Prostate gland (tissue), 2 donors: ENCODE measurements around the gene ARHGAP32.

ENCODE experiments used
- CTCF ChIP-seq, 4 experiments: fragments of 200-600 bp in 2 of 4; fragments of 450-650 bp in 2 of 4; sonication (generic) in 2 of 4; IDR thresholded peaks; 1 replicate in 3 of 4; 2 replicates in 1 of 4; pipeline ENCODE4 v1.5.1; 2016 to 2019; ENCODE audit warnings: antibody characterized with exemption in 4 of 4, mild to moderate bottlenecking in 2 of 4, moderate library complexity in 2 of 4
- POLR2AphosphoS5 ChIP-seq: sonication (generic); formaldehyde crosslinking; IDR thresholded peaks from one replicate; pipeline ENCODE4 v1.6.1; 2017; ENCODE audit warnings: antibody characterized with exemption

- peak; percentile 22 for TF ChIP-seq POLR2AphosphoS5
- TF ChIP-seq CTCF (IDR thresholded peaks at IDR 0.05), result no peak
Measured at GRCh38 chr11:128940156-128940555, 252.0 kb downstream of the ARHGAP32 start.
